WTC11 (cell line): Measurements from ENCODE around the gene SEMA4C. TPM values are rescaled to one million over a fixed set of nuclear protein-coding genes. Genes with fewer than 3 reads are reported as not detected.

Source experiments
- ATAC-seq: fragments of 200-7000 bp; cut with Tn5 transposase; 2 replicates; pipeline ENCODE4 v1.10.0; 2021; ENCODE audit warnings: mild to moderate bottlenecking, moderate library complexity
- CTCF ChIA-PET: fragments of 300-600 bp; sonication (Branson Sonifier 250); formaldehyde crosslinking; loops from one replicate; lab custom pipeline; 2021; ENCODE audit warnings: antibody characterized with exemption; lab: Charles Lee
- POLR2A ChIA-PET: fragments of 350-600 bp; sonication (Branson Sonifier 250); formaldehyde crosslinking; loops from one replicate; lab custom pipeline; 2021; ENCODE audit warnings: antibody characterized with exemption; lab: Charles Lee
- DNase-seq: peaks from one replicate; pipeline ENCODE4 v3.0.0; 2021; ENCODE audit warnings: low spot score
- H3K27ac Mint-ChIP-seq: 2 replicates; pipeline ENCODE4 v1.8.0; 2021; ENCODE audit warnings: mixed read lengths
- H3K27me3 Mint-ChIP-seq: 2 replicates; pipeline ENCODE4 v1.8.0; 2021; ENCODE audit warnings: low read depth, mild to moderate bottlenecking, moderate library complexity, mixed read lengths
- H3K36me3 Mint-ChIP-seq: 2 replicates; pipeline ENCODE4 v1.8.0; 2021; ENCODE audit warnings: mixed read lengths
- H3K4me1 Mint-ChIP-seq: 2 replicates; pipeline ENCODE4 v1.8.0; 2022; ENCODE audit warnings: mixed read lengths
- H3K4me3 Mint-ChIP-seq: 2 replicates; pipeline ENCODE4 v1.8.0; 2021; ENCODE audit warnings: mild to moderate bottlenecking, moderate library complexity, mixed read lengths
- H3K9me3 Mint-ChIP-seq: 2 replicates; pipeline ENCODE4 v1.8.0; 2021; ENCODE audit warnings: mixed read lengths
- CBFB ChIP-seq: sonication (generic); formaldehyde crosslinking; IDR thresholded peaks from 2 replicates; pipeline ENCODE4 v1.8.1; 2022; ENCODE audit warnings: mild to moderate bottlenecking, low read depth, missing genetic modification reagents
- CREM ChIP-seq: sonication (generic); formaldehyde crosslinking; IDR thresholded peaks from 2 replicates; pipeline ENCODE4 v1.8.1; 2022; ENCODE audit warnings: mild to moderate bottlenecking, missing genetic modification reagents, moderate library complexity
- CTCF ChIP-seq: fragments of 200-600 bp; IDR thresholded peaks from 2 replicates; pipeline ENCODE4 v1.8.0; 2022; ENCODE audit warnings: antibody characterized with exemption
- ESRRA ChIP-seq: sonication (generic); formaldehyde crosslinking; IDR thresholded peaks from 2 replicates; pipeline ENCODE4 v1.8.1; 2022; ENCODE audit warnings: mild to moderate bottlenecking, missing genetic modification reagents, borderline replicate concordance
- ETV6 ChIP-seq: sonication (generic); formaldehyde crosslinking; IDR thresholded peaks from 2 replicates; pipeline ENCODE4 v1.8.1; 2022; ENCODE audit warnings: mild to moderate bottlenecking, missing genetic modification reagents
- FOXJ3 ChIP-seq: sonication (generic); formaldehyde crosslinking; IDR thresholded peaks from 2 replicates; pipeline ENCODE4 v1.9.0; 2021; ENCODE audit warnings: missing genetic modification reagents, mild to moderate bottlenecking, borderline replicate concordance
- GABPB1 ChIP-seq: sonication (generic); formaldehyde crosslinking; IDR thresholded peaks from 2 replicates; pipeline ENCODE4 v1.8.1; 2023; ENCODE audit warnings: mild to moderate bottlenecking, missing genetic modification reagents
- GTF2I ChIP-seq: fragments of 250-450 bp; sonication (Bioruptor Pico); conservative IDR thresholded peaks from 2 replicates; pipeline ENCODE4 v1.4.0; 2021; ENCODE audit warnings: mild to moderate bottlenecking
- HMGA2 ChIP-seq: fragments of 250-450 bp; sonication (Bioruptor Pico); IDR thresholded peaks from 2 replicates; pipeline ENCODE4 v1.4.0; 2021; ENCODE audit warnings: mild to moderate bottlenecking, moderate library complexity
- JUN ChIP-seq: sonication (generic); formaldehyde crosslinking; IDR thresholded peaks from 2 replicates; pipeline ENCODE4 v1.8.0; 2023; ENCODE audit warnings: mild to moderate bottlenecking, missing genetic modification reagents
- KAT7 ChIP-seq: sonication (generic); formaldehyde crosslinking; IDR thresholded peaks from 2 replicates; pipeline ENCODE4 v1.8.1; 2023; ENCODE audit warnings: missing genetic modification reagents, mild to moderate bottlenecking, borderline replicate concordance
- NFATC4 ChIP-seq: fragments of 250-450 bp; sonication (Bioruptor Pico); IDR thresholded peaks from 2 replicates; pipeline ENCODE4 v1.9.0; 2021; ENCODE audit warnings: mild to moderate bottlenecking
- NFYB ChIP-seq: sonication (generic); formaldehyde crosslinking; conservative IDR thresholded peaks from 2 replicates; pipeline ENCODE4 v1.8.0; 2022; ENCODE audit warnings: low read depth, missing genetic modification reagents
- NR2C2 ChIP-seq: sonication (generic); formaldehyde crosslinking; IDR thresholded peaks from 2 replicates; pipeline ENCODE4 v1.8.0; 2022; ENCODE audit warnings: mild to moderate bottlenecking, missing genetic modification reagents
- SMAD4 ChIP-seq: sonication (generic); formaldehyde crosslinking; IDR thresholded peaks from 2 replicates; pipeline ENCODE4 v1.8.0; 2022; ENCODE audit warnings: mild to moderate bottlenecking, missing genetic modification reagents
- SOX15 ChIP-seq: fragments of 250-450 bp; sonication (Bioruptor Pico); IDR thresholded peaks from 2 replicates; pipeline ENCODE4 v1.9.0; 2021; ENCODE audit warnings: mild to moderate bottlenecking
- SP1 ChIP-seq: sonication (generic); formaldehyde crosslinking; conservative IDR thresholded peaks from 2 replicates; pipeline ENCODE4 v1.8.1; 2022; ENCODE audit warnings: missing genetic modification reagents
- ZNF416 ChIP-seq: fragments of 250-450 bp; sonication (Bioruptor Pico); IDR thresholded peaks from 2 replicates; pipeline ENCODE4 v1.9.0; 2021; ENCODE audit warnings: mild to moderate bottlenecking, inconsistent platforms
- ZNF671 ChIP-seq: fragments of 250-450 bp; sonication (Bioruptor Pico); IDR thresholded peaks from 2 replicates; pipeline ENCODE4 v1.8.0; 2021; ENCODE audit warnings: mild to moderate bottlenecking
- total RNA-seq: library from RNA; stranded (reverse); gene quantifications from 3 replicates; pipeline ENCODE4 v1.2.3, GENCODE V29; 2021
- TF ChIP-seq, protein P1 (sequence below): sonication (generic); formaldehyde crosslinking; IDR thresholded peaks from 2 replicates; pipeline ENCODE4 v1.8.0; 2022; ENCODE audit warnings: mild to moderate bottlenecking, missing genetic modification reagents
- TF ChIP-seq, protein P2 (sequence below): sonication (generic); formaldehyde crosslinking; IDR thresholded peaks from 2 replicates; pipeline ENCODE4 v1.8.0; 2022; ENCODE audit warnings: mild to moderate bottlenecking, missing genetic modification reagents
- TF ChIP-seq, protein P3 (sequence below): fragments of 250-450 bp; sonication (Bioruptor Pico); IDR thresholded peaks from 2 replicates; pipeline ENCODE4 v1.9.0; 2021; ENCODE audit warnings: mild to moderate bottlenecking
- TF ChIP-seq, protein P4 (sequence below): sonication (generic); formaldehyde crosslinking; conservative IDR thresholded peaks from 2 replicates; pipeline ENCODE4 v1.8.1; 2023; ENCODE audit warnings: mild to moderate bottlenecking, low read depth, missing genetic modification reagents, moderate library complexity
- TF ChIP-seq, protein P5 (sequence below): sonication (generic); formaldehyde crosslinking; IDR thresholded peaks from 2 replicates; pipeline ENCODE4 v1.8.1; 2023; ENCODE audit warnings: mild to moderate bottlenecking, missing genetic modification reagents

Gene SEMA4C
- total RNA-seq, 1 experiment from 2014 or later = 81.6 TPM

GRCh38 chr2:96832408-96832753 is 37.5 kb downstream of the SEMA4C start:
- Mint-ChIP-seq H3K9me3 (no peaks in the 10 kb centered on the region), H3K27ac (peak overlapping the region; percentile 90), H3K27me3 (no peaks in the 10 kb centered on the region), H3K36me3 (peaks cover 65% of the 10 kb centered on the region)
- ATAC-seq = peak; percentile 18; the same call in 1 of the 2 replicates
- TF ChIP-seq CTCF (no peak), ZNF416 (CRISPR knock-in tag) (no peak), HMGA2 (CRISPR knock-in tag) (no peak), FOXJ3 (CRISPR knock-in tag) (no peak), ESRRA (CRISPR knock-in tag) (no peak), CBFB (no peak), SMAD4 (CRISPR knock-in tag) (no peak), ZNF671 (CRISPR knock-in tag) (no peak), ETV6 (no peak), SP1 (no peak), NR2C2 (CRISPR knock-in tag) (no peak)
- TF ChIP-seq, protein P1, sequence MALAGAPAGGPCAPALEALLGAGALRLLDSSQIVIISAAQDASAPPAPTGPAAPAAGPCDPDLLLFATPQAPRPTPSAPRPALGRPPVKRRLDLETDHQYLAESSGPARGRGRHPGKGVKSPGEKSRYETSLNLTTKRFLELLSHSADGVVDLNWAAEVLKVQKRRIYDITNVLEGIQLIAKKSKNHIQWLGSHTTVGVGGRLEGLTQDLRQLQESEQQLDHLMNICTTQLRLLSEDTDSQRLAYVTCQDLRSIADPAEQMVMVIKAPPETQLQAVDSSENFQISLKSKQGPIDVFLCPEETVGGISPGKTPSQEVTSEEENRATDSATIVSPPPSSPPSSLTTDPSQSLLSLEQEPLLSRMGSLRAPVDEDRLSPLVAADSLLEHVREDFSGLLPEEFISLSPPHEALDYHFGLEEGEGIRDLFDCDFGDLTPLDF (CRISPR knock-in tag) = no peak
- TF ChIP-seq, protein P2, sequence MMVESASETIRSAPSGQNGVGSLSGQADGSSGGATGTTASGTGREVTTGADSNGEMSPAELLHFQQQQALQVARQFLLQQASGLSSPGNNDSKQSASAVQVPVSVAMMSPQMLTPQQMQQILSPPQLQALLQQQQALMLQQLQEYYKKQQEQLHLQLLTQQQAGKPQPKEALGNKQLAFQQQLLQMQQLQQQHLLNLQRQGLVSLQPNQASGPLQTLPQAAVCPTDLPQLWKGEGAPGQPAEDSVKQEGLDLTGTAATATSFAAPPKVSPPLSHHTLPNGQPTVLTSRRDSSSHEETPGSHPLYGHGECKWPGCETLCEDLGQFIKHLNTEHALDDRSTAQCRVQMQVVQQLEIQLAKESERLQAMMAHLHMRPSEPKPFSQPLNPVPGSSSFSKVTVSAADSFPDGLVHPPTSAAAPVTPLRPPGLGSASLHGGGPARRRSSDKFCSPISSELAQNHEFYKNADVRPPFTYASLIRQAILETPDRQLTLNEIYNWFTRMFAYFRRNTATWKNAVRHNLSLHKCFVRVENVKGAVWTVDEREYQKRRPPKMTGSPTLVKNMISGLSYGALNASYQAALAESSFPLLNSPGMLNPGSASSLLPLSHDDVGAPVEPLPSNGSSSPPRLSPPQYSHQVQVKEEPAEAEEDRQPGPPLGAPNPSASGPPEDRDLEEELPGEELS (CRISPR knock-in tag) = no peak
- TF ChIP-seq, all 79 proteins: peak for 0
- Mint-ChIP-seq H3K4me1 (peaks cover 26% of the 10 kb centered on the region), H3K4me3 (peak overlapping the region; percentile 11; the same call in 1 of the 2 replicates)
- POLR2A ChIA-PET = interaction anchor here (1.2 to 1.5 kb wide), 3 partner anchors 16 to 527 kb away, joined by 3 to 4 read pairs (median 3); partner anchors contain the start of genes CNNM3 and SNRNP200
- DNase-seq = no peak
- CTCF ChIA-PET = interaction anchor here (1.0 to 3.4 kb wide), 11 partner anchors 10 to 282 kb away, joined by 3 to 32 read pairs (median 7); partner anchors contain the start of genes ANKRD36, ANKRD39 and CNNM3

GRCh38 chr2:96831679-96832078 is 38.2 kb downstream of the SEMA4C start:
- no peak overlapping the region for H3K4me3 Mint-ChIP-seq
- peak overlapping the region; percentile 90 for H3K27ac Mint-ChIP-seq
- no peaks in the 10 kb centered on the region for H3K9me3 Mint-ChIP-seq
- H3K27me3 Mint-ChIP-seq = no peaks in the 10 kb centered on the region
- ATAC-seq (peak; percentile 5; the same call in 1 of the 2 replicates), DNase-seq (no peak)
- POLR2A ChIA-PET = no interaction called here
- H3K36me3 Mint-ChIP-seq = peaks cover 60% of the 10 kb centered on the region
- CTCF ChIA-PET = interaction anchor here (1.0 to 3.4 kb wide), 6 partner anchors 16 to 282 kb away, joined by 3 to 32 read pairs (median 8); partner anchors contain the start of genes ANKRD39 and CNNM3
- peaks cover 21% of the 10 kb centered on the region for H3K4me1 Mint-ChIP-seq
- TF ChIP-seq SOX15 (no peak), KAT7 (CRISPR knock-in tag) (no peak), NFATC4 (CRISPR knock-in tag) (no peak), NFYB (CRISPR knock-in tag) (no peak), GTF2I (CRISPR knock-in tag) (no peak), JUN (no peak), GABPB1 (CRISPR knock-in tag) (no peak), CREM (CRISPR knock-in tag) (no peak)
- TF ChIP-seq, protein P3, sequence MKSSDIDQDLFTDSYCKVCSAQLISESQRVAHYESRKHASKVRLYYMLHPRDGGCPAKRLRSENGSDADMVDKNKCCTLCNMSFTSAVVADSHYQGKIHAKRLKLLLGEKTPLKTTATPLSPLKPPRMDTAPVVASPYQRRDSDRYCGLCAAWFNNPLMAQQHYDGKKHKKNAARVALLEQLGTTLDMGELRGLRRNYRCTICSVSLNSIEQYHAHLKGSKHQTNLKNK (CRISPR knock-in tag) = no peak
- TF ChIP-seq, protein P4, sequence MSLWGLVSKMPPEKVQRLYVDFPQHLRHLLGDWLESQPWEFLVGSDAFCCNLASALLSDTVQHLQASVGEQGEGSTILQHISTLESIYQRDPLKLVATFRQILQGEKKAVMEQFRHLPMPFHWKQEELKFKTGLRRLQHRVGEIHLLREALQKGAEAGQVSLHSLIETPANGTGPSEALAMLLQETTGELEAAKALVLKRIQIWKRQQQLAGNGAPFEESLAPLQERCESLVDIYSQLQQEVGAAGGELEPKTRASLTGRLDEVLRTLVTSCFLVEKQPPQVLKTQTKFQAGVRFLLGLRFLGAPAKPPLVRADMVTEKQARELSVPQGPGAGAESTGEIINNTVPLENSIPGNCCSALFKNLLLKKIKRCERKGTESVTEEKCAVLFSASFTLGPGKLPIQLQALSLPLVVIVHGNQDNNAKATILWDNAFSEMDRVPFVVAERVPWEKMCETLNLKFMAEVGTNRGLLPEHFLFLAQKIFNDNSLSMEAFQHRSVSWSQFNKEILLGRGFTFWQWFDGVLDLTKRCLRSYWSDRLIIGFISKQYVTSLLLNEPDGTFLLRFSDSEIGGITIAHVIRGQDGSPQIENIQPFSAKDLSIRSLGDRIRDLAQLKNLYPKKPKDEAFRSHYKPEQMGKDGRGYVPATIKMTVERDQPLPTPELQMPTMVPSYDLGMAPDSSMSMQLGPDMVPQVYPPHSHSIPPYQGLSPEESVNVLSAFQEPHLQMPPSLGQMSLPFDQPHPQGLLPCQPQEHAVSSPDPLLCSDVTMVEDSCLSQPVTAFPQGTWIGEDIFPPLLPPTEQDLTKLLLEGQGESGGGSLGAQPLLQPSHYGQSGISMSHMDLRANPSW = no peak
- TF ChIP-seq, protein P5, sequence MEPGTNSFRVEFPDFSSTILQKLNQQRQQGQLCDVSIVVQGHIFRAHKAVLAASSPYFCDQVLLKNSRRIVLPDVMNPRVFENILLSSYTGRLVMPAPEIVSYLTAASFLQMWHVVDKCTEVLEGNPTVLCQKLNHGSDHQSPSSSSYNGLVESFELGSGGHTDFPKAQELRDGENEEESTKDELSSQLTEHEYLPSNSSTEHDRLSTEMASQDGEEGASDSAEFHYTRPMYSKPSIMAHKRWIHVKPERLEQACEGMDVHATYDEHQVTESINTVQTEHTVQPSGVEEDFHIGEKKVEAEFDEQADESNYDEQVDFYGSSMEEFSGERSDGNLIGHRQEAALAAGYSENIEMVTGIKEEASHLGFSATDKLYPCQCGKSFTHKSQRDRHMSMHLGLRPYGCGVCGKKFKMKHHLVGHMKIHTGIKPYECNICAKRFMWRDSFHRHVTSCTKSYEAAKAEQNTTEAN (CRISPR knock-in tag) = no peak
